K562 (cell line): ENCODE results near the gene MAZ. TPM values are rescaled to one million over a fixed set of nuclear protein-coding genes. Genes with fewer than 3 reads are reported as not detected.

Experiments used
- CTBP1 ChIP-seq: fragments of 450-650 bp; IDR thresholded peaks from 2 replicates; pipeline ENCODE4 v1.6.1; 2016; ENCODE audit warnings: borderline replicate concordance
- ETV1 ChIP-seq: fragments of 450-650 bp; conservative IDR thresholded peaks from 2 replicates; pipeline ENCODE4 v1.6.1; 2016; ENCODE audit warnings: missing genetic modification characterization, control low read depth, low read depth, missing compliant biosample characterization
- GATAD2B ChIP-seq: fragments of 450-650 bp; IDR thresholded peaks from 2 replicates; pipeline ENCODE4 v1.6.1; 2017; ENCODE audit warnings: mild to moderate bottlenecking, borderline replicate concordance
- NR2C2 ChIP-seq, 2 experiments: fragments of 200-800 bp in 1 of 2; sonication (Bioruptor generic) in 1 of 2; sonication (generic) in 1 of 2; formaldehyde crosslinking in 1 of 2; IDR thresholded peaks; 2 replicates each; pipeline versions ENCODE4 v1.6.1 to v1.8.0; 2016 to 2022; ENCODE audit warnings: mild to moderate bottlenecking in 1 of 2, missing compliant biosample characterization in 1 of 2, missing genetic modification characterization in 1 of 2, missing genetic modification reagents in 1 of 2
- SPI1 ChIP-seq: IDR thresholded peaks from 2 replicates; pipeline ENCODE4 v1.6.1; 2011; ENCODE audit warnings: low read depth, low read length, control low read depth, borderline replicate concordance
- ZFP36 ChIP-seq: fragments of 150-350 bp; IDR thresholded peaks from 2 replicates; pipeline ENCODE4 v1.6.1; 2018; ENCODE audit warnings: low read length, low read depth; ENCODE audit not compliant: partially characterized antibody
- polyA plus RNA-seq, 8 experiments: library from polyadenylated mRNA; depleted of rRNA in 4 of 8; stranded (reverse) in 5 of 8; unstranded in 3 of 8; fragments of >200 nt; fragmentation: Nextera tagmentation in 2 of 8; fragmentation: Illumina TruSeq in 1 of 8; extraction: Ambion mirVana in 2 of 8; extraction: Trizol in 1 of 8; gene quantifications; 2 replicates each; pipeline versions ENCODE4 v1.2.1 to v1.2.3, GENCODE V29; 2011 to 2014; ENCODE audit warnings: inconsistent platforms in 1 of 8, missing spikeins in 1 of 8
- total RNA-seq, 7 experiments: library from RNA; depleted of rRNA in 6 of 7; stranded (reverse); fragments of >200 nt in 6 of 7; fragmentation: Illumina TruSeq in 2 of 7; extraction: Trizol in 2 of 7; gene quantifications; 2 replicates each; pipeline versions ENCODE4 v1.2.1 to v1.2.3, GENCODE V29; 2011 to 2021; ENCODE audit warnings: low replicate concordance in 1 of 7
- TF ChIP-seq, protein P1 (sequence below): sonication (generic); formaldehyde crosslinking; IDR thresholded peaks from 2 replicates; pipeline ENCODE4 v1.8.0; 2022; ENCODE audit warnings: missing genetic modification reagents, mild to moderate bottlenecking, borderline replicate concordance
- TF ChIP-seq, protein P2 (sequence below): sonication (generic); formaldehyde crosslinking; IDR thresholded peaks from 2 replicates; pipeline ENCODE4 v1.8.0; 2022; ENCODE audit warnings: mild to moderate bottlenecking, missing genetic modification reagents
- TF ChIP-seq, protein P3 (sequence below): fragments of 250-450 bp; sonication (Bioruptor Pico); IDR thresholded peaks from 2 replicates; pipeline ENCODE4 v1.9.0; 2021; ENCODE audit warnings: mild to moderate bottlenecking, inconsistent platforms
- TF ChIP-seq, protein P4 (sequence below): sonication (generic); formaldehyde crosslinking; IDR thresholded peaks from 2 replicates; pipeline ENCODE4 v1.8.0; 2022; ENCODE audit warnings: mild to moderate bottlenecking, missing genetic modification reagents
- TF ChIP-seq, protein P5 (sequence below), 2 experiments: fragments of 450-650 bp in 1 of 2; IDR thresholded peaks; 2 replicates each; pipeline ENCODE4 v1.6.1; 2011 to 2017; ENCODE audit warnings: low read depth in 2 of 2, antibody characterized with exemption in 1 of 2, borderline replicate concordance in 1 of 2, low read length in 1 of 2, mild to moderate bottlenecking in 1 of 2, mixed read lengths in 1 of 2; ENCODE audit not compliant: control insufficient read depth in 1 of 2

Gene MAZ
- total and polyA plus RNA-seq, 9 of the 15 experiments (the other 6 are each of a cell fraction or from before 2014, with no cell fraction given) = 45.4 to 532 (median 250) TPM

DNA sequence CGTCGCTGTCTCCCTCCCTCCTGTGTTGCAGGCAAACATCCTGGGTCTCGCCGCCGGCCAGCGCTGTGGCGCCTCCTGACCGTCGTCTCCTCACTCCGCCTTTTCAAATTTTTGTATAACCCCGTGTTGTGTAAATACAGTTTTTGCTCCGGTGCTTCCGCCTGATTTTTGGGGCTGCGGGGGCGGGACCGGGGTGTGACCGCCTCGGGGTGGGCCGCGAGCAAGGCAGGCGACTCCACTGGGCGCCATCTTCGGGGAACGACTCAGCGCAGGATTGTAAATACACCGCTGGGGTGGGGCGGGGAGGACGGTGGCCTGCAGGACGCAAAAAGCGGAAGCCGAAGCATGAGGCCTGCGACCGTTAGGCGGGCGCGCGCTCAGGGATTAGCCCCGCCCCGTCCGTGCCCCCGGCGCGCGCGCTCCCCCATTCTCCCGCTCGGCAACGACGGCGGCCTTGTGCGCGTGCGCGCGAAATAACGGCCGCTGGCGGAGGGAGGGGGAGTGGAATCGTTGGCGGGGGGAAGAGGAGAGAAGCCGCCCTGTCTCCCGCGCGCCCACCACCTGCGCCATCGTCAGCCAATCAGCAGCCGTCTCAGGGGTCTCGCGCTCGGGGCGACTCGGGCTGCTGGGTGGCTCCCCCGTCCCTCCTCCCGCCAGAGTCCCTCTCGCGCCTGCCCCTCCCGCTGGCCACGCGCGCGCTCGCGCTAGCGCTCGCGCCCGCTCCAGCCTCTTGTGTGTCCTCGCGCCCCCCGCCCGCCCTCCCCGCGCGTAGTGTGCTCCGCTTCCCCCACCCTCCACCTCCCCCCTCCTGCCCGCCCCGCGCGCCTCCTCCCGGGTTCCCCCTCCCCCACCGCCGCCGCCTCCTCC, 864 bp upstream of the MAZ start (continued):
- TF ChIP-seq, protein P1, sequence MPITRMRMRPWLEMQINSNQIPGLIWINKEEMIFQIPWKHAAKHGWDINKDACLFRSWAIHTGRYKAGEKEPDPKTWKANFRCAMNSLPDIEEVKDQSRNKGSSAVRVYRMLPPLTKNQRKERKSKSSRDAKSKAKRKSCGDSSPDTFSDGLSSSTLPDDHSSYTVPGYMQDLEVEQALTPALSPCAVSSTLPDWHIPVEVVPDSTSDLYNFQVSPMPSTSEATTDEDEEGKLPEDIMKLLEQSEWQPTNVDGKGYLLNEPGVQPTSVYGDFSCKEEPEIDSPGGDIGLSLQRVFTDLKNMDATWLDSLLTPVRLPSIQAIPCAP (CRISPR knock-in tag) = no peak
- TF ChIP-seq, protein P2, sequence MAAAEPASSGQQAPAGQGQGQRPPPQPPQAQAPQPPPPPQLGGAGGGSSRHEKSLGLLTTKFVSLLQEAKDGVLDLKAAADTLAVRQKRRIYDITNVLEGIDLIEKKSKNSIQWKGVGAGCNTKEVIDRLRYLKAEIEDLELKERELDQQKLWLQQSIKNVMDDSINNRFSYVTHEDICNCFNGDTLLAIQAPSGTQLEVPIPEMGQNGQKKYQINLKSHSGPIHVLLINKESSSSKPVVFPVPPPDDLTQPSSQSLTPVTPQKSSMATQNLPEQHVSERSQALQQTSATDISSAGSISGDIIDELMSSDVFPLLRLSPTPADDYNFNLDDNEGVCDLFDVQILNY = 0 out of 2 replicates have a peak, but pooled peaks have one; percentile 22
- peak; percentile 69; the same call in 1 of the 2 replicates for TF ChIP-seq GATAD2B
- TF ChIP-seq, protein P3, sequence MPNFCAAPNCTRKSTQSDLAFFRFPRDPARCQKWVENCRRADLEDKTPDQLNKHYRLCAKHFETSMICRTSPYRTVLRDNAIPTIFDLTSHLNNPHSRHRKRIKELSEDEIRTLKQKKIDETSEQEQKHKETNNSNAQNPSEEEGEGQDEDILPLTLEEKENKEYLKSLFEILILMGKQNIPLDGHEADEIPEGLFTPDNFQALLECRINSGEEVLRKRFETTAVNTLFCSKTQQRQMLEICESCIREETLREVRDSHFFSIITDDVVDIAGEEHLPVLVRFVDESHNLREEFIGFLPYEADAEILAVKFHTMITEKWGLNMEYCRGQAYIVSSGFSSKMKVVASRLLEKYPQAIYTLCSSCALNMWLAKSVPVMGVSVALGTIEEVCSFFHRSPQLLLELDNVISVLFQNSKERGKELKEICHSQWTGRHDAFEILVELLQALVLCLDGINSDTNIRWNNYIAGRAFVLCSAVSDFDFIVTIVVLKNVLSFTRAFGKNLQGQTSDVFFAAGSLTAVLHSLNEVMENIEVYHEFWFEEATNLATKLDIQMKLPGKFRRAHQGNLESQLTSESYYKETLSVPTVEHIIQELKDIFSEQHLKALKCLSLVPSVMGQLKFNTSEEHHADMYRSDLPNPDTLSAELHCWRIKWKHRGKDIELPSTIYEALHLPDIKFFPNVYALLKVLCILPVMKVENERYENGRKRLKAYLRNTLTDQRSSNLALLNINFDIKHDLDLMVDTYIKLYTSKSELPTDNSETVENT (CRISPR knock-in tag) = 0 out of 2 replicates have a peak, but pooled peaks have one; percentile 60
- no peak for TF ChIP-seq ZFP36
- peak; percentile 87 for TF ChIP-seq SPI1
- TF ChIP-seq, protein P4, sequence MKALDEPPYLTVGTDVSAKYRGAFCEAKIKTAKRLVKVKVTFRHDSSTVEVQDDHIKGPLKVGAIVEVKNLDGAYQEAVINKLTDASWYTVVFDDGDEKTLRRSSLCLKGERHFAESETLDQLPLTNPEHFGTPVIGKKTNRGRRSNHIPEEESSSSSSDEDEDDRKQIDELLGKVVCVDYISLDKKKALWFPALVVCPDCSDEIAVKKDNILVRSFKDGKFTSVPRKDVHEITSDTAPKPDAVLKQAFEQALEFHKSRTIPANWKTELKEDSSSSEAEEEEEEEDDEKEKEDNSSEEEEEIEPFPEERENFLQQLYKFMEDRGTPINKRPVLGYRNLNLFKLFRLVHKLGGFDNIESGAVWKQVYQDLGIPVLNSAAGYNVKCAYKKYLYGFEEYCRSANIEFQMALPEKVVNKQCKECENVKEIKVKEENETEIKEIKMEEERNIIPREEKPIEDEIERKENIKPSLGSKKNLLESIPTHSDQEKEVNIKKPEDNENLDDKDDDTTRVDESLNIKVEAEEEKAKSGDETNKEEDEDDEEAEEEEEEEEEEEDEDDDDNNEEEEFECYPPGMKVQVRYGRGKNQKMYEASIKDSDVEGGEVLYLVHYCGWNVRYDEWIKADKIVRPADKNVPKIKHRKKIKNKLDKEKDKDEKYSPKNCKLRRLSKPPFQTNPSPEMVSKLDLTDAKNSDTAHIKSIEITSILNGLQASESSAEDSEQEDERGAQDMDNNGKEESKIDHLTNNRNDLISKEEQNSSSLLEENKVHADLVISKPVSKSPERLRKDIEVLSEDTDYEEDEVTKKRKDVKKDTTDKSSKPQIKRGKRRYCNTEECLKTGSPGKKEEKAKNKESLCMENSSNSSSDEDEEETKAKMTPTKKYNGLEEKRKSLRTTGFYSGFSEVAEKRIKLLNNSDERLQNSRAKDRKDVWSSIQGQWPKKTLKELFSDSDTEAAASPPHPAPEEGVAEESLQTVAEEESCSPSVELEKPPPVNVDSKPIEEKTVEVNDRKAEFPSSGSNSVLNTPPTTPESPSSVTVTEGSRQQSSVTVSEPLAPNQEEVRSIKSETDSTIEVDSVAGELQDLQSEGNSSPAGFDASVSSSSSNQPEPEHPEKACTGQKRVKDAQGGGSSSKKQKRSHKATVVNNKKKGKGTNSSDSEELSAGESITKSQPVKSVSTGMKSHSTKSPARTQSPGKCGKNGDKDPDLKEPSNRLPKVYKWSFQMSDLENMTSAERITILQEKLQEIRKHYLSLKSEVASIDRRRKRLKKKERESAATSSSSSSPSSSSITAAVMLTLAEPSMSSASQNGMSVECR = peak; percentile 74; the same call in 1 of the 2 replicates
- TF ChIP-seq CTBP1 = peak; percentile 98
- TF ChIP-seq ETV1 = peak; percentile 13; the same call in 1 of the 2 replicates
- TF ChIP-seq NR2C2 (CRISPR knock-in tag; IDR thresholded peaks at IDR 0.05) = no peak
- peak; percentile 74 for TF ChIP-seq NR2C2 (tag; IDR thresholded peaks at IDR 0.05)
- TF ChIP-seq, protein P5, sequence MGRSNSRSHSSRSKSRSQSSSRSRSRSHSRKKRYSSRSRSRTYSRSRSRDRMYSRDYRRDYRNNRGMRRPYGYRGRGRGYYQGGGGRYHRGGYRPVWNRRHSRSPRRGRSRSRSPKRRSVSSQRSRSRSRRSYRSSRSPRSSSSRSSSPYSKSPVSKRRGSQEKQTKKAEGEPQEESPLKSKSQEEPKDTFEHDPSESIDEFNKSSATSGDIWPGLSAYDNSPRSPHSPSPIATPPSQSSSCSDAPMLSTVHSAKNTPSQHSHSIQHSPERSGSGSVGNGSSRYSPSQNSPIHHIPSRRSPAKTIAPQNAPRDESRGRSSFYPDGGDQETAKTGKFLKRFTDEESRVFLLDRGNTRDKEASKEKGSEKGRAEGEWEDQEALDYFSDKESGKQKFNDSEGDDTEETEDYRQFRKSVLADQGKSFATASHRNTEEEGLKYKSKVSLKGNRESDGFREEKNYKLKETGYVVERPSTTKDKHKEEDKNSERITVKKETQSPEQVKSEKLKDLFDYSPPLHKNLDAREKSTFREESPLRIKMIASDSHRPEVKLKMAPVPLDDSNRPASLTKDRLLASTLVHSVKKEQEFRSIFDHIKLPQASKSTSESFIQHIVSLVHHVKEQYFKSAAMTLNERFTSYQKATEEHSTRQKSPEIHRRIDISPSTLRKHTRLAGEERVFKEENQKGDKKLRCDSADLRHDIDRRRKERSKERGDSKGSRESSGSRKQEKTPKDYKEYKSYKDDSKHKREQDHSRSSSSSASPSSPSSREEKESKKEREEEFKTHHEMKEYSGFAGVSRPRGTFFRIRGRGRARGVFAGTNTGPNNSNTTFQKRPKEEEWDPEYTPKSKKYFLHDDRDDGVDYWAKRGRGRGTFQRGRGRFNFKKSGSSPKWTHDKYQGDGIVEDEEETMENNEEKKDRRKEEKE (IDR thresholded peaks at IDR 0.05; ENCODE audit: borderline replicate concordance in 1 of 2, control insufficient read depth in 1 of 2, low read depth in 2 of 2, low read length in 1 of 2) = peak in 1 of 2 experiments; percentile 61; a peak in 1 of 4 replicates
